ENCODE results near the gene SCMH1.
"Not testable (repeated sequence)": the region's sequence is repeated elsewhere in the genome, so short reads cannot be mapped to it uniquely, and the experiment has no call there.

The SCMH1 gene

DNA sequence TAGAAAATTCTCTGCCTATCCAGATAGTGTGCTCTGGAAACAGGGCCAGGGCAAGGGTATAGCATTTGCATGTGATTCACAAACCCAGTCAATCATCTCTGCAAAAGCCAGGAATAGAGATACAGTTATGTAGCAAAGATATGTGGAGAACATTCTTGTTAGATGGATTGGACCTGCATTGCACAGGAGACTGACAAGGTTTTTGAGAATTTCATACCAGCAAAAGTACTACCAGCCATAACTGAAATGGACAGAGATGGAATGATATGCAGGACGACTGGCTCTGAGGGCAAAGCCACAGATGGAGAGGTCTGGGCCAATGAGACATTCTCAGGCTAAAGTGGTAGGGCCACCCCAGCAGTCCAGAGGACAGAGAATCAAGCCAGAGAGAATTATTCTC is 24.7 kb downstream of the SCMH1 start:
- peaks cover 14% of the 10 kb centered on the region for H3K79me2 ChIP-seq (ENCODE audit: control insufficient read depth, insufficient read depth, low read length, unreplicated experiment)
- no peaks in the 10 kb centered on the region for H3K4me1 ChIP-seq (ENCODE audit: control insufficient read depth, insufficient read depth, low read length, unreplicated experiment)
- no peak overlapping the region for H3K27ac ChIP-seq (ENCODE audit: low read depth, low read length)
- no peak overlapping the region for H3K4me3 ChIP-seq (ENCODE audit: low read depth, low read length)
- H3K27me3 ChIP-seq (ENCODE audit: insufficient read depth, low read length): no peaks in the 10 kb centered on the region
- no peak overlapping the region for H2AFZ ChIP-seq (ENCODE audit: low read length, unreplicated experiment)
- H3K36me3 ChIP-seq (ENCODE audit: insufficient read depth, low read length): peaks cover 28% of the 10 kb centered on the region

DNA sequence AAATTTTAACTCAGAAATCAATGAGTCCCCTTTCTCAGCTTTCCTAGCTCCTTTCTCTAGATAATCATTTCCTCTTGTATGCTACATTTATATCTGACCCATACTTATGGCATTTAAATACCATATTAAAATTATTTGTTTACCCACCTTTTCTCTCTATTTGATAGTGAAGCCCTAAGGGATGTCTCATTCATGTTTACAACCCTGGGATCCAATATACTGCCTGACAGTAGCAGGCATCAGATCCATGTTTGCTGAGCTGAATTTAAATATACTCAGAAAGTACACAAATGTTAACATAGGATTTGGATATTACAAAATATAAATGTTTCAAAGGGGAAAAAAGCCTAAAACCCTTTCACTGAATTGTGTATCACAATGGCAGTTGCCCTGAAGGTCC is 26.5 kb downstream of the SCMH1 start:
- Histone ChIP-seq H3K36me3 (ENCODE audit: insufficient read depth, low read length) (peaks cover 24% of the 10 kb centered on the region), H3K79me2 (ENCODE audit: control insufficient read depth, insufficient read depth, low read length, unreplicated experiment) (peaks cover 10% of the 10 kb centered on the region), H3K4me3 (ENCODE audit: low read depth, low read length) (no peak overlapping the region), H3K27me3 (ENCODE audit: insufficient read depth, low read length) (no peaks in the 10 kb centered on the region), H2AFZ (ENCODE audit: low read length, unreplicated experiment) (no peak overlapping the region), H3K4me1 (ENCODE audit: control insufficient read depth, insufficient read depth, low read length, unreplicated experiment) (no peaks in the 10 kb centered on the region), H3K27ac (ENCODE audit: low read depth, low read length) (no peak overlapping the region)

DNA sequence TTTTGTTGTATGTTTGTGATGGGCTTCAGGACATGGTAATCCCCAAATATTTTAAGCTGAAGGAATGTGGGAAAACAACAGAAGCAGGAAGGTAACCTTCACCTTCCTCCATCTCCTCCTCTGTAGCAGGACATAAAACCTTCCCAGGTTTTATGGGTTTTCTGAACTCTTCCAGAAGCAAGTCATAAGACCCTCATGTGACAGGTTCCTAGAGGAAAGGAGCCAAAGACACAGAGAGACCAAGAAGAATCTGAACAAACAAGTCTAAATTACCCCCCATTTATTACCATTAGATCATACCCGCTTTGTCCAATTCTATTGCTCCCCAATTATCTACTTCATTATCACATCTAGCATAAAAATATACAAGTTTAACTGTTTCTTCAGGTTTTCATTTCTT is 28.8 kb downstream of the SCMH1 start:
- peaks cover 1% of the 10 kb centered on the region; the same call in 1 of the 2 replicates for H3K36me3 ChIP-seq (ENCODE audit: insufficient read depth, low read length)
- H3K27ac ChIP-seq (ENCODE audit: low read depth, low read length): no peak overlapping the region
- no peak overlapping the region for H3K4me3 ChIP-seq (ENCODE audit: low read depth, low read length)
- peaks cover 10% of the 10 kb centered on the region for H3K79me2 ChIP-seq (ENCODE audit: control insufficient read depth, insufficient read depth, low read length, unreplicated experiment)
- H3K4me1 ChIP-seq (ENCODE audit: control insufficient read depth, insufficient read depth, low read length, unreplicated experiment): no peaks in the 10 kb centered on the region
- no peaks in the 10 kb centered on the region for H3K27me3 ChIP-seq (ENCODE audit: insufficient read depth, low read length)
- H2AFZ ChIP-seq (ENCODE audit: low read length, unreplicated experiment): no peak overlapping the region

- not testable (repeated sequence) for H3K79me2 ChIP-seq (ENCODE audit: control insufficient read depth, insufficient read depth, low read length, unreplicated experiment)
These were observed 30.5 kb downstream of the SCMH1 start for GRCh38 chr1:41211608-41212007.

DNA sequence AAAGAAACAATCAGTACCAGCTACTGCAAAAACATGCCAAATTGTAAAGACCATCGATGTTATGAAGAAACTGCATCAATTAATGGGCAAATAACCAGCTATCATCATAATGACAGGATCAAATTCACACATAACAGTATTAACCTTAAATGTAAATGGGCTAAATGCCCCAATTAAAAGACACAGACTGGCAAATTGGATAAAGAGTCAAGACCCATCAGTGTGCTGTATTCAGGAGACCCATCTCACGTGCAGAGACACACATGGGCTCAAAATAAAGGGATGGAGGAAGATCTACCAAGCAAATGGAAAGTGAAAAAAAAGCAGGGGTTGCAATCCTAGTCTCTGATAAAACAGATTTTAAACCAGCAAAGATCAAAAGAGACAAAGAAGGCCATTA is 35.1 kb downstream of the SCMH1 start:
- H3K27ac ChIP-seq (ENCODE audit: low read depth, low read length): not testable (repeated sequence)

More at GRCh38 chr1:41211608-41212007, 30.5 kb downstream of the SCMH1 start:
- not testable (repeated sequence) for H2AFZ ChIP-seq (ENCODE audit: low read length, unreplicated experiment); H3K4me3 ChIP-seq (ENCODE audit: low read depth, low read length); H3K36me3 ChIP-seq (ENCODE audit: insufficient read depth, low read length); H3K27me3 ChIP-seq (ENCODE audit: insufficient read depth, low read length); H3K4me1 ChIP-seq (ENCODE audit: control insufficient read depth, insufficient read depth, low read length, unreplicated experiment); H3K27ac ChIP-seq (ENCODE audit: low read depth, low read length)

DNA sequence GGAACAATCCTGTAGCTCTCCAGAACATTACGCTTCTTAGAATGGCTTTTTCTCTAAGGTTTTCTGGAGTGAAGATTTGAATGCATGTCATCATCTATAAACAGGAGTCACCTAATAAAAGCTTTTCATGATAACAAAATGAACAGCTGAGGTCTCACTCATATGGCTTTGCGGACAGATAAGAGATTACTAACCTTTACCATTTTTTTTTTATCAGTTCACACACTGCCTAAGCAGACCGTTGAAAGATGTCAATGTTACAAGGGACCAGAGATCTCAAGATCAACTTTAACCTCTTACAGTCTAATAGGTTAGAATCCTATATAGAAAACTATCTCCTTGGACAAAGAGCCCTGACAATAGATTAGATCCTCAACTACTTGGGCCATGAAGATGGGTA is 41.4 kb downstream of the SCMH1 start:
- Histone ChIP-seq H3K4me1 (ENCODE audit: control insufficient read depth, insufficient read depth, low read length, unreplicated experiment) (no peaks in the 10 kb centered on the region), H3K4me3 (ENCODE audit: low read depth, low read length) (no peak overlapping the region), H3K36me3 (ENCODE audit: insufficient read depth, low read length) (0 out of 2 replicates have a peak, but pooled peaks cover 5% of the 10 kb centered on the region), H3K27me3 (ENCODE audit: insufficient read depth, low read length) (no peaks in the 10 kb centered on the region), H3K27ac (ENCODE audit: low read depth, low read length) (no peak overlapping the region), H3K79me2 (ENCODE audit: control insufficient read depth, insufficient read depth, low read length, unreplicated experiment) (peaks cover 14% of the 10 kb centered on the region), H2AFZ (ENCODE audit: low read length, unreplicated experiment) (no peak overlapping the region)

More for the DNA sequence above, 35.1 kb downstream of the SCMH1 start:
- H3K36me3 ChIP-seq (ENCODE audit: insufficient read depth, low read length); H3K4me3 ChIP-seq (ENCODE audit: low read depth, low read length); H2AFZ ChIP-seq (ENCODE audit: low read length, unreplicated experiment); H3K27me3 ChIP-seq (ENCODE audit: insufficient read depth, low read length); H3K4me1 ChIP-seq (ENCODE audit: control insufficient read depth, insufficient read depth, low read length, unreplicated experiment); H3K79me2 ChIP-seq (ENCODE audit: control insufficient read depth, insufficient read depth, low read length, unreplicated experiment): not testable (repeated sequence)

- no peaks in the 10 kb centered on the region for H3K27me3 ChIP-seq (ENCODE audit: insufficient read depth, low read length)
- H3K27ac ChIP-seq (ENCODE audit: low read depth, low read length): no peak overlapping the region
- no peak overlapping the region for H2AFZ ChIP-seq (ENCODE audit: low read length, unreplicated experiment)
- peaks cover 16% of the 10 kb centered on the region for H3K79me2 ChIP-seq (ENCODE audit: control insufficient read depth, insufficient read depth, low read length, unreplicated experiment)
- H3K36me3 ChIP-seq (ENCODE audit: insufficient read depth, low read length): 0 out of 2 replicates have a peak, but pooled peaks cover 5% of the 10 kb centered on the region
- H3K4me3 ChIP-seq (ENCODE audit: low read depth, low read length): no peak overlapping the region
- H3K4me1 ChIP-seq (ENCODE audit: control insufficient read depth, insufficient read depth, low read length, unreplicated experiment): no peaks in the 10 kb centered on the region
These were observed 42.7 kb downstream of the SCMH1 start for GRCh38 chr1:41199375-41199774.

DNA sequence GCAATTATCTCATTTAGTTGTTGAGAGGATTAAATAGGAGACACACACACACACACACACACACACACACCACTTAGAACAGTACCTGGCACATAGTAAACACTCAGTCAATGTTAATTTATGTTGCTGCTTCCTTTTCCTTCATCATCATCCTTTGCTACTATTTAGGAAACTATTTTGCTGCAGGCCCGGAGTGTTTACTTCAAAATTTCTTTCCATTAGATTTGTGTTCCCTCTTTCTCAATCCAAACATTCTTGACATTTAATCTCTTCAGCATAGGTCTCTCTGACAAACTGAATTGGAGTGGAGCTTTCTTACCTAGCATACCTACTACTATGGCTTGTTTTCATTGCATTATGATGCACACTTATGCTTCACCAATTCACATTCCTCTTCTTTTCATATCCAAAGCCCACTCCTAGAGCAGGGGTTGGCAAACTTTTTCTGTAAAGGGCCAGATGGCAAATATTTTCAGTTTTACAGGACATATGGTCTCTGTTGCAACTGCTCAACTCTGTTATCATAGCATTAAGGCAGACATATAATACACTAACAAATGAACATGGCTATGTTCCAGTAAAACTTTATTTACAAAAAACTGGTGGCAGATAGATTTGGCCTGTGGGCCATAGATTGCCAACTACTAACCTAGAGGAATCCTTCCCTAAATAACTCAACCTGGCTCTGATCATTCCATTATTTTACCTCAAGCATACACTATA is 49.5 kb downstream of the SCMH1 start:
- H3K4me3 ChIP-seq (ENCODE audit: low read depth, low read length): no peak overlapping the region
- H3K27me3 ChIP-seq (ENCODE audit: insufficient read depth, low read length): no peaks in the 10 kb centered on the region
- H2AFZ ChIP-seq (ENCODE audit: low read length, unreplicated experiment): no peak overlapping the region
- 0 out of 2 replicates have a peak, but pooled peaks cover 5% of the 10 kb centered on the region for H3K36me3 ChIP-seq (ENCODE audit: insufficient read depth, low read length)
- H3K4me1 ChIP-seq (ENCODE audit: control insufficient read depth, insufficient read depth, low read length, unreplicated experiment): no peaks in the 10 kb centered on the region
- no peak overlapping the region for H3K27ac ChIP-seq (ENCODE audit: low read depth, low read length)
- H3K79me2 ChIP-seq (ENCODE audit: control insufficient read depth, insufficient read depth, low read length, unreplicated experiment): peaks cover 10% of the 10 kb centered on the region

DNA sequence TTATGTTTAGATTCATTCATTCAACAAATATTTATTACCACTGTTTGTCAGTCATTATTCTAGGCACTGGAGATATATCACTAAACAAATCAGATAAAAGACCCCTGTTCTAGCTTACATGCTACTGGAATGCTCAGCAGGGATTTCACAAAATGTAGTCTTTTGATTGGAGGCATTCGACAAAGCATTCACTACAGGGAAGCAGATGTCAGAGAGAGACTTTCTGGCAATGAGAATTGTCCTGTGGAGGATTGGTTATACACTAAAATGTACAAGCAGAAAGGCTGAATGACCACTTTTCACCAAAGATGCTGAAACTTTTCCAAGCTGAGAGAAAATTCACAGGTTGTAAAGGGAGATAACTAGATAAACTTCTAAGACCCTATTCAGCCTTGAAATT is 57.7 kb downstream of the SCMH1 start:
- Histone ChIP-seq H3K36me3 (ENCODE audit: insufficient read depth, low read length) (no peaks in the 10 kb centered on the region), H3K4me3 (ENCODE audit: low read depth, low read length) (no peak overlapping the region), H3K79me2 (ENCODE audit: control insufficient read depth, insufficient read depth, low read length, unreplicated experiment) (peaks cover 4% of the 10 kb centered on the region), H2AFZ (ENCODE audit: low read length, unreplicated experiment) (no peak overlapping the region), H3K27ac (ENCODE audit: low read depth, low read length) (no peak overlapping the region), H3K4me1 (ENCODE audit: control insufficient read depth, insufficient read depth, low read length, unreplicated experiment) (no peaks in the 10 kb centered on the region), H3K27me3 (ENCODE audit: insufficient read depth, low read length) (no peaks in the 10 kb centered on the region)

- H3K27me3 ChIP-seq (ENCODE audit: insufficient read depth, low read length); H2AFZ ChIP-seq (ENCODE audit: low read length, unreplicated experiment); H3K36me3 ChIP-seq (ENCODE audit: insufficient read depth, low read length); H3K27ac ChIP-seq (ENCODE audit: low read depth, low read length); H3K4me3 ChIP-seq (ENCODE audit: low read depth, low read length); H3K4me1 ChIP-seq (ENCODE audit: control insufficient read depth, insufficient read depth, low read length, unreplicated experiment); H3K79me2 ChIP-seq (ENCODE audit: control insufficient read depth, insufficient read depth, low read length, unreplicated experiment): not testable (repeated sequence)
These were observed 63.9 kb downstream of the SCMH1 start for GRCh38 chr1:41178230-41178629.

GRCh38 chr1:41175546-41175945 is 66.6 kb downstream of the SCMH1 start:
- Histone ChIP-seq H3K79me2 (ENCODE audit: control insufficient read depth, insufficient read depth, low read length, unreplicated experiment) (peaks cover 3% of the 10 kb centered on the region), H3K4me1 (ENCODE audit: control insufficient read depth, insufficient read depth, low read length, unreplicated experiment) (no peaks in the 10 kb centered on the region), H3K27me3 (ENCODE audit: insufficient read depth, low read length) (no peaks in the 10 kb centered on the region), H3K27ac (ENCODE audit: low read depth, low read length) (no peak overlapping the region), H3K4me3 (ENCODE audit: low read depth, low read length) (no peak overlapping the region), H3K36me3 (ENCODE audit: insufficient read depth, low read length) (peaks cover 7% of the 10 kb centered on the region; the same call in 1 of the 2 replicates), H2AFZ (ENCODE audit: low read length, unreplicated experiment) (no peak overlapping the region)

Data from ACC112 (cell line).